OCI-LY3 (cell line): ENCODE measurements around the gene ACSF3.

Experiments
- H2AFZ ChIP-seq: fragments of 200-600, 300-600 bp; shearing (Covaris generic); 2 replicates; pipeline ENCODE4 v1.6.0; 2014; ENCODE audit warnings: antibody characterized with exemption, low read depth, low read length
- H3K27ac ChIP-seq: fragments of 200-600, 300-600 bp; sonication (generic); 2 replicates; pipeline ENCODE4 v1.5.1; 2014; ENCODE audit warnings: mild to moderate bottlenecking, low read length, moderate library complexity, mixed read lengths
- H3K27me3 ChIP-seq: fragments of 200-600, 300-600 bp; sonication (generic); 2 replicates; pipeline ENCODE4 v1.6.1; 2014; ENCODE audit warnings: low read depth, low read length, mixed read lengths
- H3K36me3 ChIP-seq: fragments of 200-600, 300-600 bp; sonication (generic); replicated peaks from 2 replicates; pipeline ENCODE3; 2014; ENCODE audit warnings: low read depth, low read length, mixed read lengths
- H3K4me1 ChIP-seq: fragments of 300-600, 200-600 bp; sonication (generic); 2 replicates; pipeline ENCODE4 v1.6.1; 2014; ENCODE audit warnings: low read length, mixed read lengths
- H3K4me2 ChIP-seq: fragments of 200-600, 300-600 bp; sonication (generic); 2 replicates; pipeline ENCODE4 v1.6.1; 2014; ENCODE audit warnings: low read length, mixed read lengths
- H3K4me3 ChIP-seq: fragments of 300-600, 200-600 bp; sonication (generic); 2 replicates; pipeline ENCODE4 v1.5.1; 2014; ENCODE audit warnings: antibody characterized with exemption, mild to moderate bottlenecking, low read length, moderate library complexity
- H3K79me2 ChIP-seq: fragments of 300-600, 200-600 bp; shearing (Covaris generic); 2 replicates; pipeline ENCODE4 v1.6.1; 2014; ENCODE audit warnings: mild to moderate bottlenecking, low read length, mixed read lengths
- H3K9ac ChIP-seq: fragments of 300-600, 200-600 bp; shearing (Covaris generic); 2 replicates; pipeline ENCODE4 v1.6.0; 2014; ENCODE audit warnings: mild to moderate bottlenecking, low read length, moderate library complexity
- H3K9me3 ChIP-seq: fragments of 200-600, 300-600 bp; shearing (Covaris generic); 2 replicates; pipeline ENCODE4 v1.6.1; 2014; ENCODE audit warnings: low read length, mixed read lengths; ENCODE audit not compliant: insufficient read depth
- H4K20me1 ChIP-seq: fragments of 200-600, 300-600 bp; sonication (generic); 2 replicates; pipeline ENCODE4 v1.6.1; 2016; ENCODE audit warnings: low read length, mixed read lengths; ENCODE audit not compliant: insufficient read depth
- CTCF ChIP-seq: fragments of 200-600, 300-600 bp; sonication (generic); IDR thresholded peaks from 2 replicates; pipeline ENCODE4 v1.5.1; 2014; ENCODE audit warnings: antibody characterized with exemption, low read length, low read depth
- EZH2phosphoT487 ChIP-seq: fragments of 200-600 bp; shearing (Covaris generic); IDR thresholded peaks from 2 replicates; pipeline ENCODE4 v1.6.1; 2018; ENCODE audit warnings: antibody characterized with exemption, mixed run types, low read depth

ACSF3 gene

DNA sequence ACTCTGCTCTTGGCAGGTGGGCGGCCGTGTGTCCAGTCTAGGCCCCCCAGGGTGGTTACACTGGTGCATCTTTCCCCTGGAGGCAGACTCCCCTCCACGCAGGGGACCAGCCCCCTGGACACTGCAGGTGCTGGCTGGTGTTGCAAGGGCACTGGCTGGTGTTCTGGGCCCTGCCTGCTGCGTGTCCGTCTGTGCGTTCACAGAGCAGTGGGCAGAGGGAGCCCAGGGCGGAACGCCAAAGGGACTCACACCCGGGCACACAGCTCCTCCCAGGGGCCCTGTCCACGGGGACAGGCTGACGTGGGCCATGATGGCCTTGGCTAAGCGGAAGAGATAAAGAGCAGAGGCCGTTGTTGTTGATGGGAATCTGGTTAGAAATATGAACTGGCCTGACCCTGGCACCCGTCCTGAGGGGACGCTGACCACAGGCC is 27.3 kb downstream of the ACSF3 start:
- Histone ChIP-seq H3K4me3 (no peak overlapping the region), H3K9ac (no peak overlapping the region), H3K9me3 (no peaks in the 10 kb centered on the region), H3K36me3 (peaks cover 68% of the 10 kb centered on the region), H2AFZ (no peak overlapping the region), H3K27me3 (no peaks in the 10 kb centered on the region), H4K20me1 (peaks cover 4% of the 10 kb centered on the region; the same call in 1 of the 2 replicates), H3K27ac (no peak overlapping the region), H3K4me2 (no peak overlapping the region), H3K4me1 (peaks cover 15% of the 10 kb centered on the region), H3K79me2 (peaks cover 5% of the 10 kb centered on the region)
- no peak for TF ChIP-seq CTCF
- no peak for TF ChIP-seq EZH2phosphoT487

DNA sequence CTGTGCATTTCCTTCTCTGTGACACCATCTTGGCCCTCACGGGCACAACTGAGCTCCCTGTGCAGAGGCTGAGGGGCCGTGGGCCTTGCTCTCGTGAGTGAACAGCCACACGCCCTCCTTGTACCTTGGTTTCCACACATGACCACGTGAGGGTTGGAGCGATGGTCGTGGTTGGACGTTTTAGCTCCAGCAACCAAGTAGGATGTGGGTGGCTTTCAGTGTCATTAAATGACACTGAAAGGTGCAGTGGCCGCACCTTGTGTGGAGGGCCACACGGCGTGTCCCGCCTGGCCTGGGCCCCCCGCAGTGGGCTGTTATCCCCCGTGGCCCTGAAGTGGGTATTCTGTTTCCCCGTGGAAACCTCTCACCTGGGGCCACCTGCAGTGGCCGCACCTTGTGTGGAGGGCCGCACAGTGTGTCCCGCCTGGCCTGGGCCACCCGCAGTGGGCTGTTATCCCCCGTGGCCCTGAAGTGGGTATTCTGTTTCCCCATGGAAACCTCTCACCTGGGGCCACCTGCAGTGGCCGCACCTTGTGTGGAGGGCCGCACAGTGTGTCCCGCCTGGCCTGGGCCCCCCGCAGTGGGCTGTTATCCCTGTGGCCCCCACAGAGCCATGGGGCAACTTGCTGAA is 28.2 kb downstream of the ACSF3 start:
- peak overlapping the region; percentile 41; the same call in 1 of the 2 replicates for H3K4me2 ChIP-seq
- no peak overlapping the region for H2AFZ ChIP-seq
- H4K20me1 ChIP-seq: peaks cover 4% of the 10 kb centered on the region; the same call in 1 of the 2 replicates
- H3K79me2 ChIP-seq: no peaks in the 10 kb centered on the region
- H3K9ac ChIP-seq: no peak overlapping the region
- H3K36me3 ChIP-seq: peaks cover 63% of the 10 kb centered on the region
- H3K27ac ChIP-seq: no peak overlapping the region
- no peak for TF ChIP-seq EZH2phosphoT487
- TF ChIP-seq CTCF: no peak
- no peaks in the 10 kb centered on the region for H3K27me3 ChIP-seq
- no peaks in the 10 kb centered on the region for H3K9me3 ChIP-seq
- peaks cover 13% of the 10 kb centered on the region for H3K4me1 ChIP-seq
- H3K4me3 ChIP-seq: no peak overlapping the region

GRCh38 chr16:89122322-89122851 is 28.7 kb downstream of the ACSF3 start:
- Histone ChIP-seq H3K4me1 (peaks cover 13% of the 10 kb centered on the region), H3K36me3 (peaks cover 58% of the 10 kb centered on the region)

More at GRCh38 chr16:89122322-89122851, 28.7 kb downstream of the ACSF3 start:
- Histone ChIP-seq H3K27me3 (no peaks in the 10 kb centered on the region), H3K79me2 (no peaks in the 10 kb centered on the region), H3K9me3 (no peaks in the 10 kb centered on the region), H4K20me1 (peaks cover 4% of the 10 kb centered on the region; the same call in 1 of the 2 replicates), H3K4me3 (no peak overlapping the region), H2AFZ (no peak overlapping the region), H3K9ac (no peak overlapping the region), H3K4me2 (peak overlapping the region; percentile 41), H3K27ac (peak overlapping the region; percentile 44; the same call in 1 of the 2 replicates)
- TF ChIP-seq EZH2phosphoT487 (no peak), CTCF (0 out of 2 replicates have a peak, but pooled peaks have one; percentile 10)
